SK-N-MC (cell line): Measurements from ENCODE around the gene ASCC3.

Source experiments
- EZH2 ChIP-seq: fragments of 200-600 bp; sonication (generic); IDR thresholded peaks from one replicate; pipeline ENCODE4 v1.6.1; 2017; ENCODE audit warnings: antibody characterized with exemption
- FOXP2 ChIP-seq: optimal IDR thresholded peaks from 2 replicates; pipeline ENCODE3; 2011; ENCODE audit warnings: mild to moderate bottlenecking, moderate library complexity; ENCODE audit not compliant: insufficient read depth; ENCODE audit errors: extremely low read length, control extremely low read depth
- POLR2AphosphoS5 ChIP-seq: IDR thresholded peaks from 2 replicates; pipeline ENCODE4 v1.6.1; 2012; ENCODE audit warnings: mild to moderate bottlenecking, low read depth, low read length, borderline replicate concordance

DNA sequence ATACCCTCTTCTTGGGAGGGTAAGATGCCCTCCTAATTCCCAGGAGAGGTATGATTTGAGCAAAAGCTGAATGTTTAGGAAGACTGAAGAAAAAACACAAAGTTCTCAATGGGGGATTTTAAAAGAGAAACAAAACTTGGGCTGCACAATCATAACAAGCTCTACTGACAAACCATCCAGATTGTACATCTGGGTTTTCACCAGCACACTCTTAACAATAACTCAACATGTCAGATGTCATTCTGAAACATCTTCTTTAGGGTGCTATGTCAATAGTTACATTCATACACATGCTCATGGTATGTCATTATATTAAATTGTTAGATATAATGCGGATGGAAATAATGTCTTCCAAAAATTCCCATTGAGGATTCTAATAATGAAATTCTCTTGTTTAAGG, 95.1 kb downstream of the ASCC3 start:
- no peak for TF ChIP-seq POLR2AphosphoS5
- TF ChIP-seq EZH2, result no peak
- TF ChIP-seq FOXP2, result no peak
